Subcutaneous abdominal adipose tissue (tissue), 5 donors: Measurements from ENCODE around the gene LCE6A.

ENCODE experiments used
- H3K27ac ChIP-seq: one replicate; pipeline ENCODE4 v1.7.0; 2013; ENCODE audit warnings: low read depth, mild to moderate bottlenecking, inconsistent platforms, low read length, moderate library complexity
- H3K27me3 ChIP-seq, 5 donors: one replicate each; pipeline ENCODE4 v1.7.0; 2013; ENCODE audit warnings: low read length in 5 of 5, inconsistent platforms in 1 of 5; ENCODE audit not compliant: control insufficient read depth in 5 of 5, insufficient read depth in 4 of 5
- H3K36me3 ChIP-seq, 5 donors: one replicate each; pipeline ENCODE4 v1.7.0; 2013; ENCODE audit warnings: low read length in 5 of 5; ENCODE audit not compliant: control insufficient read depth in 5 of 5, insufficient read depth in 5 of 5
- H3K4me1 ChIP-seq, 5 donors: one replicate each; pipeline ENCODE4 v1.7.0; 2013; ENCODE audit warnings: low read length in 5 of 5, mild to moderate bottlenecking in 3 of 5, moderate library complexity in 1 of 5; ENCODE audit not compliant: control insufficient read depth in 5 of 5, insufficient read depth in 5 of 5
- H3K4me3 ChIP-seq, 5 donors: one replicate each; pipeline ENCODE4 v1.7.0; 2013; ENCODE audit warnings: low read length in 5 of 5, low read depth in 1 of 5
- H3K9ac ChIP-seq, 5 donors: one replicate each; pipeline ENCODE4 v1.7.0; 2013; ENCODE audit warnings: low read length in 5 of 5, mild to moderate bottlenecking in 4 of 5, moderate library complexity in 3 of 5
- H3K9me3 ChIP-seq, 5 donors: one replicate each; pipeline ENCODE4 v1.7.0; 2013; ENCODE audit warnings: low read length in 5 of 5; ENCODE audit not compliant: control insufficient read depth in 5 of 5
- donor health status: healthy.
- donor health status: healthy.
- donor health status: healthy.
- donor health status: healthy.
- donor health status: healthy.

LCE6A gene

DNA sequence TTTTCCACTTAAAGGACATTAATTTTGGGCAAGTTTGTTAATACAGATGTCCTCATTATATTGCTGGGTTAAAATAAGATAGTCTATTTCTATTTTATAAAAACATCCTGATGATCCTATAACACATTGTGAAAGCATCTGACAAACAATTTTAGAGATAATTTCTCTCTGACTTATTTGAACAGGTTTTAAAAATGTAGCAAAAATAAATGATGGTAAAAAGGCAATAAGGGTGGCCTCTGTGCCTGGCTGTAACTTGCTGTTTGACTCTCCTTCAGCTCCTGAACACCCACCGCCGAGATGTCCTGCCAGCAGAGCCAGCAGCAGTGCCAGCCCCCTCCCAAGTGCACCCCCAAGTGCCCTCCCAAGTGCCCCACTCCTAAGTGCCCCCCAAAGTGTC lies 15.5 kb upstream of the LCE6A start, which contains the start of gene LCE1A:
Gene LCE1A (plus strand): TSS at position 301 of the 400 bp plus-strand sequence. CDS start 0 bp downstream, at position 301.
- Histone ChIP-seq H3K27ac (no peak within 1 kb of the TSS), H3K4me1 (no peaks in the 10 kb centered on the region), H3K9me3 (peaks cover 0 to 3% (median 0%) of the 10 kb centered on the region in 5 donors), H3K27me3 (peaks cover 0 to 4% (median 0%) of the 10 kb centered on the region in 5 donors), H3K36me3 (no peaks in the 10 kb centered on the region), H3K4me3 (no peak within 1 kb of the TSS), H3K9ac (no peak within 1 kb of the TSS)

DNA sequence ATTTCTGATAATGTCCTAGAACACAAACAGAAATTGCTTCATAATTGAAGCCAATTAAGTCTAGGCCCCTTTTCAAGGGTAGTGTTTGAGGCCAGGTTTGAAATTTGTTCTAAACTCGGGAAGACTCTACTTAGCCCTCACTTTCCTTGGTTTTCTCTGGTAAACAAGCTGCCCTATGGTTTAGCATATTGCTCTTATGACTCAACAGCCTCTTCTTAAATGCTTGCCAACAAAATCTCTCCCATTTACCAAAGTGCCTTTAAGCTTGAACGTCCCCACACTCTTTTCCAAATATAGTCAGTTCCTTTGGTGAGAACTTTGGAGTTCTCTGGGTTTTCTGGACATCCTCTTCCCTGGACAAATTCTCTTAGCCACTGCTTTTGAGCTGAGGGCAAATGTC lies 5.8 kb upstream of the LCE6A start:
- H3K27me3 ChIP-seq = no peaks in the 10 kb centered on the region
- H3K9ac ChIP-seq = no peak overlapping the region
- H3K36me3 ChIP-seq = no peaks in the 10 kb centered on the region
- no peak overlapping the region for H3K4me3 ChIP-seq
- H3K4me1 ChIP-seq = peaks cover 0 to 8% (median 0%) of the 10 kb centered on the region in 5 donors
- no peaks in the 10 kb centered on the region for H3K9me3 ChIP-seq
- no peak overlapping the region for H3K27ac ChIP-seq

DNA sequence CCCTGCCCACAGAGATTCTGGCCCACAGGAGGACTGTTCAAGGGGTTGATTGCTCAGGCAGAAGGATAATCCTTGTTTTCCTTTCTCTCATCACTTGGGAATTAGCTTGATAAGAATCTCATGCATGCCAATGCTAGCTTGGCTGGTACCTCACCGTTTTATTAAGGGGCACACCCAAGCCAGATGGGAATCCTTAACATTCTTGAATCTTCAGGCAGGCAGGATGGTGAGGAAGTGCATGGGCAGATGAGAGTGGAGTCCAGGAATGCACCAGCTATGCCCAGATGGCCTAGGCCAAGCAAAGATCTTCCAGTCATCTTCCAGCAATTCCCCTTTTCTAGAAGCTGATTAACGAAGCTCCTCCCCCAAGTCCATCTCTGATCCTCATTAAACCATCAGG lies 13.0 kb downstream of the LCE6A start:
- Histone ChIP-seq H3K36me3 (no peaks in the 10 kb centered on the region), H3K27me3 (no peaks in the 10 kb centered on the region), H3K4me3 (no peak overlapping the region), H3K9me3 (no peaks in the 10 kb centered on the region), H3K4me1 (no peaks in the 10 kb centered on the region), H3K9ac (no peak overlapping the region), H3K27ac (no peak overlapping the region)

DNA sequence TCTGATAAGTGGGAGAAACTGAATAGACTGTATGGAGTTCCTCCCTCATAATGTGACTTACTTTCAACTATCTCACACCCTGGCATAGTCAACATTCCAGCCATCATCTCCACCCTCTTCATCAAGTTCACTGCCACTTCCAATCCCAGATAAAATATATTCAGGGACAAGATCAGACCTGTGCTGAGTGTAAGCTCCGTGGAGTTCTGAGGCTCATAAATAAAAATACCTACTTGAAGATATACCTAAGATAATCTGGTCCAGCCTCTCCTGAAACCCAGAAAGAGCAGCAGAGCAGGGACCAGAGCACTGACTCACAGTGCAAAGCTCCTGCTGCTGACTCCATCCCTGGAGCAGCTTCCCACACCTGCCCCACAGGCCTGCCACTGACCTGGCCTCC lies 15.4 kb downstream of the LCE6A start:
- H3K4me1 ChIP-seq = peaks cover 0 to 6% (median 0%) of the 10 kb centered on the region in 5 donors
- H3K4me3 ChIP-seq = no peak overlapping the region
- no peaks in the 10 kb centered on the region for H3K9me3 ChIP-seq
- H3K9ac ChIP-seq = no peak overlapping the region
- H3K27me3 ChIP-seq = no peaks in the 10 kb centered on the region
- no peaks in the 10 kb centered on the region for H3K36me3 ChIP-seq
- H3K27ac ChIP-seq = no peak overlapping the region

DNA sequence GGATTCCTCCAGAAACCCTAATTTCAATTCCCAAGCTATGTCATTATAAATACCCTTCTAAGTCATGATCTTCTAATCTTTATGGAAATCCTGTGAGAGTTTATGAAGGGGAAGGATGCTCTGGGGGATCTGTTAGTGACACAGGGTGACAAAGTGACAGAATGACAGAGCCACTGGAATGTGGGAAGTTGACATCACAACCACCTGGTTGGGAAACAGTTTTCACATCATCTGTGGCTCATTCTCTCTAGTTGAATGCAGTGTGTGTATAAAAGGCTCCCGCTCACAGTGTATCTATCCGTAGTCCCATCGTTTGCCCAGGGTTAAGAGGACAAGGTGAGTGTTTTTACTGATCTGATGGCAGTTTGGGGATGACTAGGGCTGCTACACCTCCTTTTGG lies 17.0 kb downstream of the LCE6A start, which contains the start of gene LCE7A:
Gene LCE7A (plus strand): TSS at position 301 of the 400 bp plus-strand sequence. CDS start 702 bp downstream, outside the sequence.
- Histone ChIP-seq H3K4me3 (no peak within 1 kb of the TSS), H3K27ac (no peak within 1 kb of the TSS), H3K9me3 (no peaks in the 10 kb centered on the region), H3K9ac (no peak within 1 kb of the TSS), H3K27me3 (no peaks in the 10 kb centered on the region), H3K4me1 (peaks cover 0 to 6% (median 0%) of the 10 kb centered on the region in 5 donors), H3K36me3 (no peaks in the 10 kb centered on the region)

DNA sequence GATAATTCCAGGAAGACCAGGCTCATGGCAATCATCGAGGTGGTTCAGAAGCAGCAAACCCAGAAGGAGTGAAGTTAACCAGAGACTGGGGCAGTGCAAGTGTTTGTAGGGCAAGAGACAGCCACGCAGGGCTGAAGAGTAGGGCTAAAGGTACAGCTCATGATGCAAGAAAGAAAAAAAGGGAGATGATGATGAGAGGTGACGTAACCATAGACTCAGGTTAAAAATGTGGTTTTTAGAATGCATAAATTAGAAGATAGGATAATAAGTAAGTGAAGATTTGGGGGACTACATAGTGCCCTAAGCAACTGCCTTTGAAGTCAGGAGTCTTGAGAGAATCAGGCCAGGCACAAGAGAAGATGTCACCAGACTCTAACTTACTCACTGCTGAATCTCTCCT lies 17.5 kb downstream of the LCE6A start:
- Histone ChIP-seq H3K36me3 (no peaks in the 10 kb centered on the region), H3K27ac (no peak overlapping the region), H3K9ac (no peak overlapping the region), H3K9me3 (no peaks in the 10 kb centered on the region), H3K27me3 (no peaks in the 10 kb centered on the region), H3K4me1 (peaks cover 0 to 6% (median 0%) of the 10 kb centered on the region in 5 donors), H3K4me3 (no peak overlapping the region)

DNA sequence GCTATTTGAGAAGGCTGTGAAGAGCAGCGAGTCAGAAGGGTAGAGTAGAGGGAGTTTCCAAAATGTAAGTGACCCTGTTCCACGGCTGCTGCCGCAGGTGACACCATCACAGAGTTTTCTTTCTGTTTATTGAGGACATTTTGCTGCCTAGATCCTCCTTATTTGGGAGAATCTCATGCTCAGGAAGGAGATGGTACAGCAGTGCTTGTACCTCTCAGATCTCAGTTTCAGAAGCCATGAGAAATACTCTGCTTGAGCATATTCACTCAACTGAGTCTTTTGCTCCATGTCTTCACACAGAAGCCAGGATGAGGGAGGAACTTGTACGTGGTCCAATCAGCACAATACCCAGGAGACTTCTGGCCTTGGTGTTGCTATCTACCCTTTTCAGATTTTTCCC lies 18.7 kb downstream of the LCE6A start:
- no peaks in the 10 kb centered on the region for H3K36me3 ChIP-seq
- no peak overlapping the region for H3K4me3 ChIP-seq
- no peaks in the 10 kb centered on the region for H3K9me3 ChIP-seq
- no peaks in the 10 kb centered on the region for H3K27me3 ChIP-seq
- H3K27ac ChIP-seq = no peak overlapping the region
- H3K4me1 ChIP-seq = peaks cover 0 to 6% (median 0%) of the 10 kb centered on the region in 5 donors
- H3K9ac ChIP-seq = no peak overlapping the region

DNA sequence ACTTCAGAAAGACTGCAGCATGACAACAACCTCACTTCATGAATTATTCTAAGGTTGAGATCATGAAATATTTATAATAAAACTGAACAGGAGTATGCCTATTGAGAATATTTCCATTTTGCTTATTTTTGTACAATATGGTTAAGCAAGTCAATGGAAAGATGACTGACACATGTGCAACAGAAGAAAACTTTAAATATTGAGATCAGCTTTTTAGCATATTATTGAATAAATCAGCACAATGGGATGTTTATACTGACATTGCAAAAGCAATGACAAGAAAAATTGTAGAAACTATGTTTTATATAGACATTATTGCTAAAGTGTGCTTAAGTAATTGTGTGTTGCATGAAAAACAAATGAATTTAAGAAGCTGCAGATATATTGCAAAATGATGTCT lies 21.8 kb downstream of the LCE6A start:
- Histone ChIP-seq H3K9me3 (no peaks in the 10 kb centered on the region), H3K36me3 (no peaks in the 10 kb centered on the region), H3K27ac (no peak overlapping the region), H3K4me3 (no peak overlapping the region), H3K27me3 (no peaks in the 10 kb centered on the region), H3K4me1 (peaks cover 0 to 6% (median 0%) of the 10 kb centered on the region in 5 donors), H3K9ac (no peak overlapping the region)

DNA sequence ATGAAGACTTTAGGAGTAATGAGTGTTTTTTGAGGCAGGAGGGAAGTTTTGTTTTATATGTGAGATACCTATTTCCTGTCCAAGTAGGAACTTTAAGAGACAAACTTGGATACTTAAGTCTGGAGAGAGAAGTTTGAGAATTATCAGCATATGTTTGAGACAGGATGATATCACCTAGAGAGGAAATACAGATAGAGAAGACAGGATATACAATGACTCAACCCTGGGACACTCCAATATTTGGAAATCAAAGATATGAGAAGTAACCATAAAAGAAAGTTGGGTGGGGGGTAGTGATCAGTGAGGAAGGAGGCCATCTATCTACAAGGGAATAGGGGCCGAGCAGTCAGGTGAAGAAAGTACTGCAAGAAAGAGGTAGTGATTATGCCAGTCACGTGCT lies 23.7 kb downstream of the LCE6A start:
- no peak overlapping the region for H3K9ac ChIP-seq
- H3K27me3 ChIP-seq = no peaks in the 10 kb centered on the region
- no peak overlapping the region for H3K27ac ChIP-seq
- H3K4me1 ChIP-seq = peaks cover 0 to 6% (median 0%) of the 10 kb centered on the region in 5 donors
- H3K4me3 ChIP-seq = no peak overlapping the region
- H3K36me3 ChIP-seq = no peaks in the 10 kb centered on the region
- H3K9me3 ChIP-seq = no peaks in the 10 kb centered on the region

DNA sequence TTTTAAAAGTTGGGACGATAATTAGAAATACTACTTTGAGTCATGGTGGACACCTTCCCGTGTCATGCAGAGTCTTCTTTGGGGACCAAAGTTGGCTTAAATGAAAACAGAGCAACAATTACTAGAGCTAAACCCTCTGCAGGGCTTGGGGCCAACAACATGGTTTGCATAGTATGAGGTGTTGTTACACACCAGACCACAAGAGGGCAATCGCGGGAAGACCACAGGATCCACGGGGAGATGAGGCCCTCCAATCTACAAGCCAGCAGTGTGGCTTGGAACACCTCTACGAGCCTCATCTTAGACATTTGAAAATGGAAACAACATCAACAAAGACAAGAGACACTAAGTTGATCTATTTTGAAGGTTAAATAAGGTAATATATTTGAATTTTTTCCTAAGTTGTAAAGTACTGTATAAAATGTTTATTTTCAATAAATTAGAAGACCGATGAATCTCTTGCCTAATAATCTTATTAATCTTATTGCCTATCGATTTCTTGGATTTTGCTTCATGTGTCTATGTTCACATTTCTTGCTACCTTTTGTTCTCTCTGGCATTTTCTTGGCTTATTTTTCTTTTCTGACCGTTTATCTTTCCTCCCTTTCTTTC lies 27.3 kb downstream of the LCE6A start:
- Histone ChIP-seq H3K4me3 (no peak overlapping the region), H3K36me3 (no peaks in the 10 kb centered on the region), H3K4me1 (no peaks in the 10 kb centered on the region), H3K27me3 (no peaks in the 10 kb centered on the region), H3K9ac (no peak overlapping the region), H3K27ac (no peak overlapping the region), H3K9me3 (no peaks in the 10 kb centered on the region)
